Neural progenitor cell (in vitro differentiated cells): ENCODE results near the gene PARP16.

ENCODE experiments used
- EZH2 ChIP-seq: fragments of 200-600 bp; sonication (generic); IDR thresholded peaks from 2 replicates; pipeline ENCODE4 v1.6.1; 2017; ENCODE audit warnings: antibody characterized with exemption, mild to moderate bottlenecking, moderate library complexity
- TF ChIP-seq, protein P1 (sequence below): fragments of 200-600 bp; sonication (generic); IDR thresholded peaks from 2 replicates; pipeline ENCODE4 v1.5.1; 2017; ENCODE audit warnings: antibody characterized with exemption, mild to moderate bottlenecking

DNA sequence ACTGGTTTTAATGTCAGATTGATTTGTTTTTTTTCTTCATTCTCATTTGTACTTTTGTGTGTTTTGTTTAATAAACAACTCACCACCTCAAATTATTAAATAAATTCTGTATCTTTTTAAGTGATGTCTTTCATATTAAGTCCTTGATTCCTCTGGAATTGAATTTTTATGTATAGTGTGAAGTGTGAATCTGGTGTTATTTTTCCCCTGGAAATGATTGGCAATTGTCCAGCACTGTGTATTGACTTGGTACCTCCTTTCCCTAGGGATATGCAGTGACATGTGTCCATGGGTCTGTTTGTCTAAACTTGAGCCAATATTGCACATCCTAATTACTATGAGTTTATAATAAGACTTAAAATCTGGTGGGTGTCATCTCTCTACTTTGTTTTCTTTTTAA lies 19.9 kb upstream of the PARP16 start:
- TF ChIP-seq, protein P1, sequence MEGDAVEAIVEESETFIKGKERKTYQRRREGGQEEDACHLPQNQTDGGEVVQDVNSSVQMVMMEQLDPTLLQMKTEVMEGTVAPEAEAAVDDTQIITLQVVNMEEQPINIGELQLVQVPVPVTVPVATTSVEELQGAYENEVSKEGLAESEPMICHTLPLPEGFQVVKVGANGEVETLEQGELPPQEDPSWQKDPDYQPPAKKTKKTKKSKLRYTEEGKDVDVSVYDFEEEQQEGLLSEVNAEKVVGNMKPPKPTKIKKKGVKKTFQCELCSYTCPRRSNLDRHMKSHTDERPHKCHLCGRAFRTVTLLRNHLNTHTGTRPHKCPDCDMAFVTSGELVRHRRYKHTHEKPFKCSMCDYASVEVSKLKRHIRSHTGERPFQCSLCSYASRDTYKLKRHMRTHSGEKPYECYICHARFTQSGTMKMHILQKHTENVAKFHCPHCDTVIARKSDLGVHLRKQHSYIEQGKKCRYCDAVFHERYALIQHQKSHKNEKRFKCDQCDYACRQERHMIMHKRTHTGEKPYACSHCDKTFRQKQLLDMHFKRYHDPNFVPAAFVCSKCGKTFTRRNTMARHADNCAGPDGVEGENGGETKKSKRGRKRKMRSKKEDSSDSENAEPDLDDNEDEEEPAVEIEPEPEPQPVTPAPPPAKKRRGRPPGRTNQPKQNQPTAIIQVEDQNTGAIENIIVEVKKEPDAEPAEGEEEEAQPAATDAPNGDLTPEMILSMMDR = no peak
- TF ChIP-seq EZH2 = no peak
